ENCODE measurements around the gene NCOA3.

Gene NCOA3

DNA sequence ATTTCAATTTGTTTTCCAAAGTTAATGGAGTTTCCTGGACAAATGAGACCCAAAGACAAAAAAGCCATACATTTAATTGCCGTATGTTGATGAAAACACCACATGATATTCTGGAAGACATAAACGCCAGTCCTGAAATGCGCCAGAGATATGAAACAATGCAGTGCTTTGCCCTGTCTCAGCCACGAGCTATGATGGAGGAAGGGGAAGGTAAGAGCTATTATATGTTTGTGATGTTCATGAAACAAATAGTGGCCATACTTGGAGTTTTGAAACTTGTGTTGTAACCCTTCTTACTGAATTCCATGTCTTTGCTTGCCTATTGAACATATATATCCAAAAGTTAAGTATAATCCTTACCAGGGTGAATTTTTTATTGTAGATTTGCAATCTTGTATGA is 125.9 kb downstream of the NCOA3 start:
- TF ChIP-seq, protein P1, sequence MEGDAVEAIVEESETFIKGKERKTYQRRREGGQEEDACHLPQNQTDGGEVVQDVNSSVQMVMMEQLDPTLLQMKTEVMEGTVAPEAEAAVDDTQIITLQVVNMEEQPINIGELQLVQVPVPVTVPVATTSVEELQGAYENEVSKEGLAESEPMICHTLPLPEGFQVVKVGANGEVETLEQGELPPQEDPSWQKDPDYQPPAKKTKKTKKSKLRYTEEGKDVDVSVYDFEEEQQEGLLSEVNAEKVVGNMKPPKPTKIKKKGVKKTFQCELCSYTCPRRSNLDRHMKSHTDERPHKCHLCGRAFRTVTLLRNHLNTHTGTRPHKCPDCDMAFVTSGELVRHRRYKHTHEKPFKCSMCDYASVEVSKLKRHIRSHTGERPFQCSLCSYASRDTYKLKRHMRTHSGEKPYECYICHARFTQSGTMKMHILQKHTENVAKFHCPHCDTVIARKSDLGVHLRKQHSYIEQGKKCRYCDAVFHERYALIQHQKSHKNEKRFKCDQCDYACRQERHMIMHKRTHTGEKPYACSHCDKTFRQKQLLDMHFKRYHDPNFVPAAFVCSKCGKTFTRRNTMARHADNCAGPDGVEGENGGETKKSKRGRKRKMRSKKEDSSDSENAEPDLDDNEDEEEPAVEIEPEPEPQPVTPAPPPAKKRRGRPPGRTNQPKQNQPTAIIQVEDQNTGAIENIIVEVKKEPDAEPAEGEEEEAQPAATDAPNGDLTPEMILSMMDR (conservative IDR thresholded peaks at IDR 0.05), result no peak
- no peak overlapping the region for H3K27ac ChIP-seq

DNA sequence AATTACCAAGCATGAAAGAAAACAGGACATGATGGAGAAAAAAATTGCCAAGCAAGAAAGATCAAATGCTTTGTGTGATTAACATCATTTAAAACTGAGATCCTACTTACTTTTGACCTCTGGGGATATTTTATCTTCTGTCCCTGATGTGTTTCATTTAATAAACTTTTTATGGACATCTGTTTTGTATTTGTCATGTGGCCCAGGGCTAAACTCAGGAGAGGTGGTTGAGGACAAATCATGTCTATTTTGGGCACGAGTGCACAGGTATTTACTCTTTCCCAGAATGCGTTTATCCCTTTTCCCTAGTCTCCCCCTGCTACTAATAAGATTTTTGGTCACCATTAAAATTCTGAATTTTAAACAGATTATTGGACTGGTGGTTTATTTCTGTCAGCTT is 128.2 kb downstream of the NCOA3 start:
- TF ChIP-seq, protein P1 (conservative IDR thresholded peaks at IDR 0.05), result no peak

DNA sequence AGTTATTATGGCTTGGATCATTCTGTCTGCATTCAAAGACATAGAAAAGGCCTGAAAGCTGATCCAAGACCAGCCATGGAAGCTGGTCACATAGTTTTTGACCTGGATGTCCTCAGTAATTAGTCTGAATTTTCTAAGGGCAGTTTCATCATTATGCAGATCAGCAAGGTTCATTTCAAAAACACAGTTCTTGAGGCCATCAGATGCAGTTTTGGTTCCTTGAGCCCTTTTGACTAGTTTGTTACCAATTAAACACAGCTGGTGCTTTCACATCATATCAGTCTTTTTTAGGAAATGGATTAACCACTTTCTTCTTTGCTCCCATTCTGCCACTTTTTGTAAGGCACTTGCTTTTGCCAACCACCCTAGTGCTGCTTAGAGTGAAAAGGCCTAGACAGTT is 129.4 kb downstream of the NCOA3 start:
- TF ChIP-seq, protein P1 (conservative IDR thresholded peaks at IDR 0.05), result no peak
- no peak overlapping the region for H3K27ac ChIP-seq

More for the DNA sequence above, 128.2 kb downstream of the NCOA3 start:
- no peak overlapping the region for H3K27ac ChIP-seq

DNA sequence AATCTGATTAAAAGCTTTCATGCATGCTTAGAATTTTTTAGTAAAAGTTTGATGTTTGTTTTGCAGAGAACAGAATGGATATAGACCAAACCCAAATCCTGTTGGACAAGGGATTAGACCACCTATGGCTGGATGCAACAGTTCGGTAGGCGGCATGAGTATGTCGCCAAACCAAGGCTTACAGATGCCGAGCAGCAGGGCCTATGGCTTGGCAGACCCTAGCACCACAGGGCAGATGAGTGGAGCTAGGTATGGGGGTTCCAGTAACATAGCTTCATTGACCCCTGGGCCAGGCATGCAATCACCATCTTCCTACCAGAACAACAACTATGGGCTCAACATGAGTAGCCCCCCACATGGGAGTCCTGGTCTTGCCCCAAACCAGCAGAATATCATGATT is 133.6 kb downstream of the NCOA3 start:
- TF ChIP-seq, protein P1 (conservative IDR thresholded peaks at IDR 0.05), result no peak
- H3K27ac ChIP-seq, result no peak overlapping the region

DNA sequence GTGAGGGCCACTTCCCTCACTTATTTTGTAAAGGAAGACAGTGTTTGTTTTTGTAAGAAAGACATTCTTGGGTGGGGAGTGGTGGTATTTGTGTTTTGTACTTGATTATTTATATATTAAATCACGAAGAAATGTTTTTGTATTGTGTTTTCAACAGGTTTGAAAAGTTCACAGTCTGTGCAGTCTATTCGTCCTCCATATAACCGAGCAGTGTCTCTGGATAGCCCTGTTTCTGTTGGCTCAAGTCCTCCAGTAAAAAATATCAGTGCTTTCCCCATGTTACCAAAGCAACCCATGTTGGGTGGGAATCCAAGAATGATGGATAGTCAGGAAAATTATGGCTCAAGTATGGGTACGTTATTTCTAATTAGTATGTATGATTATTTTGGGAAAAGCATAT is 137.2 kb downstream of the NCOA3 start:
- TF ChIP-seq, protein P1 (conservative IDR thresholded peaks at IDR 0.05), result no peak
- no peak overlapping the region for H3K27ac ChIP-seq

DNA sequence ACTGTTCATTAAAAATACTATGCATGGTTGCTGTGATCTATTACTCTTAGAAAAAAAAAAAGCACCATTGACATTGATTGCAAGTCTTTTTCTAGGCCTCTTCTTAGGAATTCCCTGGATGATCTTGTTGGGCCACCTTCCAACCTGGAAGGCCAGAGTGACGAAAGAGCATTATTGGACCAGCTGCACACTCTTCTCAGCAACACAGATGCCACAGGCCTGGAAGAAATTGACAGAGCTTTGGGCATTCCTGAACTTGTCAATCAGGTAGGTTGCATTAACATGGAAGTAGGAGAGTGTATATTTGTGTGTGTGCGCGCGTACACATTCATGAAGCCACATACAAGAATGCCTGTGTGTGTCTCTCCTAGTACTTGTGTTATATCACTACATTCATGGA is 140.4 kb downstream of the NCOA3 start:
- TF ChIP-seq, protein P1 (conservative IDR thresholded peaks at IDR 0.05), result no peak
- peak overlapping the region; percentile 9; the same call in 1 of the 2 replicates for H3K27ac ChIP-seq

DNA sequence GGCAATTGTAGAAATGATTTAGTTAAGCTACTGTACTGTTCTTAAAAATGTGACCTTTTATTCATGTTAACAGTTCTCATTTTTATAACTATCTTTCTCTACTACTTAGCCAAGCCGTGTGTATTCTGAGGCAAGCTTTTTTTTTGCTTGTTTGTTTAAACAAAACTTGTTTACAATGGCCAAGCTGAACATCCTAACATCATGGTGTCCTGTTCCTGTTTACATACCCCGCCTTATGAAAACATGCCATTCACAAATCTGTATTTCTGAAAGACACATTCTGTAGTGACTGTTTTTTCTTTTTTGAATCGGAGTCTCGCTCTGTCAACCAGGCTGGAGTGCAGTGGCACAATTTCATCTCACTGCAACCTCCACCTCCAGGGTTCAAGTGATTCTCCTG is 140.9 kb downstream of the NCOA3 start:
- H3K27ac ChIP-seq, result peak overlapping the region; percentile 9; the same call in 1 of the 2 replicates
- TF ChIP-seq, protein P1 (conservative IDR thresholded peaks at IDR 0.05), result no peak
